ENCODE results near the gene VPS41. TPM values are rescaled to one million over a fixed set of nuclear protein-coding genes. Genes with fewer than 3 reads are reported as not detected.

The VPS41 gene
- total RNA-seq, 1 experiment from 2014 or later: 92.3 TPM

DNA sequence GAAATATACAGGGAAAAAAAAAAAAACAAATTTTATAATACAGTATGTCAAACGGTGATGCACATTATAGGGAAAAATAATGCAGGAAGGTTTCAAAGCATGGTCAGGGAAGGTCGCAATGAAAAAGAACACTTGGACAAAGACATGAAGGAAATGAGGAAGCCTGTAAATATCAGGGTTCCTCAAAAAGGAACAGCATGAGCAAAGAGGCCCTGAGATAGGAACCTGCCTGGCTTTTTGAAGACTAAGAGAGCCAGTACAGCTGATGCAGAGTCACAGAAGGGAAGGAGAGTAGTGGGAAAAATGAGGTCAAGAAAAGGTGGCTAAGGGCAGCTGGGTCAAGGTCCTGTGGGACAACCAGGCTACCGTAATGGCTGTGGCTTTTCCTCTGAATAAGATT lies 1.9 kb downstream of the VPS41 start:
- Histone ChIP-seq H3K27me3 (ENCODE audit: insufficient read depth, low read depth) (no peaks in the 10 kb centered on the region), H3K9me3 (ENCODE audit: insufficient read depth, low read depth) (no peaks in the 10 kb centered on the region), H3K36me3 (ENCODE audit: low read depth) (no peaks in the 10 kb centered on the region), H3K79me2 (ENCODE audit: low read depth) (peaks cover 28% of the 10 kb centered on the region), H3K4me3 (no peak overlapping the region), H3K9me2 (ENCODE audit: insufficient read depth) (no peaks in the 10 kb centered on the region), H3K4me2 (no peak overlapping the region), H2AFZ (no peak overlapping the region), H3K4me1 (replicated peaks; ENCODE audit: insufficient read depth) (peaks cover 10% of the 10 kb centered on the region), H4K20me1 (ENCODE audit: insufficient read depth) (no peaks in the 10 kb centered on the region), H3K27ac (no peak overlapping the region), H3F3A (ENCODE audit: insufficient read depth, low read depth) (no peaks in the 10 kb centered on the region)
- POLR2A ChIA-PET (ENCODE audit: unreplicated experiment): no interaction called here
- CTCF ChIA-PET: no interaction called here
- TF ChIP-seq EZH2 (IDR thresholded peaks at IDR 0.05; ENCODE audit: low read depth): no peak
- TF ChIP-seq, protein P1, sequence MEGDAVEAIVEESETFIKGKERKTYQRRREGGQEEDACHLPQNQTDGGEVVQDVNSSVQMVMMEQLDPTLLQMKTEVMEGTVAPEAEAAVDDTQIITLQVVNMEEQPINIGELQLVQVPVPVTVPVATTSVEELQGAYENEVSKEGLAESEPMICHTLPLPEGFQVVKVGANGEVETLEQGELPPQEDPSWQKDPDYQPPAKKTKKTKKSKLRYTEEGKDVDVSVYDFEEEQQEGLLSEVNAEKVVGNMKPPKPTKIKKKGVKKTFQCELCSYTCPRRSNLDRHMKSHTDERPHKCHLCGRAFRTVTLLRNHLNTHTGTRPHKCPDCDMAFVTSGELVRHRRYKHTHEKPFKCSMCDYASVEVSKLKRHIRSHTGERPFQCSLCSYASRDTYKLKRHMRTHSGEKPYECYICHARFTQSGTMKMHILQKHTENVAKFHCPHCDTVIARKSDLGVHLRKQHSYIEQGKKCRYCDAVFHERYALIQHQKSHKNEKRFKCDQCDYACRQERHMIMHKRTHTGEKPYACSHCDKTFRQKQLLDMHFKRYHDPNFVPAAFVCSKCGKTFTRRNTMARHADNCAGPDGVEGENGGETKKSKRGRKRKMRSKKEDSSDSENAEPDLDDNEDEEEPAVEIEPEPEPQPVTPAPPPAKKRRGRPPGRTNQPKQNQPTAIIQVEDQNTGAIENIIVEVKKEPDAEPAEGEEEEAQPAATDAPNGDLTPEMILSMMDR (conservative IDR thresholded peaks at IDR 0.05): no peak
- no peak for DNase-seq
- BruUV-seq (replicated peaks): no TSS peak
- intact Hi-C loops (cut with micrococcal nuclease; ENCODE audit: unreplicated experiment): no loop called here

DNA sequence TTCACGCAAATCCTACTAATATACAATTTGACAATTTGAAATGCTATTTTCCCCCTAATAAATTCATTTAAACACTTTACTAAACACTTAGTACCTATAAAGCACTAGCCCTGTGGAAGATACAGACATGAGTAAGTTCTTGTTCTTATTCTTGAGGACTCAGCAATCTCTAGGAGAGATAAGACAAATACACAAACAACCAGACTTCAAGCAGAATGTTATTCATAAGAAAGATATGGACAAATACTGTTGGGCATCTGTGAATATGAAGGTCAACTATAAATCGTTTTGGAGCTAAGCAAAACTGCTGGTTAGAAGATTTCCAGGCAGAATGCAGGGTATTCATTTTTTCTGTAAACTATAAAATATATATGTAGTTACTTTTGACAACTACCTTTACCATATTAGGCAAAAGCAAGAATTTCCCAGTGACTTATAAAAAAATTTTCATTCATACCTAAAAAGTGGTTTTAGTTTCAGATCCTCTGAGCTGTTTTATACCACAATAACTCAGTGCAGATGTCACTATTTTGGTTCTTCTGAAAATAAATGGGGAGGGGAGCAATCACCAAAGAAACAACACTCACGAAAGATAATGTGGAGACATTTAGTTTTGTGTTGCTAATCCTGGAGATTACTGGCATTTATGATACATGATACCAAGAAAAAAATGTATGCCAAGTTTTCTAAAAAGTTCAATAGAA lies 3.8 kb downstream of the VPS41 start:
- Histone ChIP-seq H3K79me2 (ENCODE audit: low read depth) (peaks cover 28% of the 10 kb centered on the region), H3K27ac (no peak overlapping the region), H3K4me1 (replicated peaks; ENCODE audit: insufficient read depth) (peaks cover 10% of the 10 kb centered on the region), H4K20me1 (ENCODE audit: insufficient read depth) (peaks cover 7% of the 10 kb centered on the region; the same call in 1 of the 2 replicates), H3K9me3 (ENCODE audit: insufficient read depth, low read depth) (no peaks in the 10 kb centered on the region), H3K36me3 (ENCODE audit: low read depth) (no peaks in the 10 kb centered on the region), H2AFZ (no peak overlapping the region), H3K27me3 (ENCODE audit: insufficient read depth, low read depth) (no peaks in the 10 kb centered on the region), H3F3A (ENCODE audit: insufficient read depth, low read depth) (no peaks in the 10 kb centered on the region), H3K4me3 (no peak overlapping the region), H3K4me2 (no peak overlapping the region), H3K9me2 (ENCODE audit: insufficient read depth) (no peaks in the 10 kb centered on the region)
- BruUV-seq (replicated peaks): no TSS peak
- TF ChIP-seq EZH2 (IDR thresholded peaks at IDR 0.05; ENCODE audit: low read depth): no peak
- TF ChIP-seq, protein P1 (conservative IDR thresholded peaks at IDR 0.05): no peak
- DNase-seq: no peak
- CTCF ChIA-PET: no interaction called here
- intact Hi-C loops (cut with micrococcal nuclease; ENCODE audit: unreplicated experiment): no loop called here
- POLR2A ChIA-PET (ENCODE audit: unreplicated experiment): no interaction called here

GRCh38 chr7:38903057-38903456 lies 5.9 kb downstream of the VPS41 start:
- Histone ChIP-seq H3K4me3 (no peak overlapping the region), H3F3A (ENCODE audit: insufficient read depth, low read depth) (no peaks in the 10 kb centered on the region), H3K4me2 (no peak overlapping the region), H3K79me2 (ENCODE audit: low read depth) (peaks cover 22% of the 10 kb centered on the region), H4K20me1 (ENCODE audit: insufficient read depth) (peaks cover 7% of the 10 kb centered on the region; the same call in 1 of the 2 replicates), H3K27ac (no peak overlapping the region), H3K36me3 (ENCODE audit: low read depth) (no peaks in the 10 kb centered on the region), H2AFZ (no peak overlapping the region), H3K27me3 (ENCODE audit: insufficient read depth, low read depth) (no peaks in the 10 kb centered on the region), H3K4me1 (replicated peaks; ENCODE audit: insufficient read depth) (peaks cover 7% of the 10 kb centered on the region), H3K9me2 (ENCODE audit: insufficient read depth) (no peaks in the 10 kb centered on the region), H3K9me3 (ENCODE audit: insufficient read depth, low read depth) (no peaks in the 10 kb centered on the region)
- CTCF ChIA-PET: no interaction called here
- TF ChIP-seq, protein P1 (conservative IDR thresholded peaks at IDR 0.05): no peak
- TF ChIP-seq EZH2 (IDR thresholded peaks at IDR 0.05; ENCODE audit: low read depth): no peak
- intact Hi-C loops (cut with micrococcal nuclease; ENCODE audit: unreplicated experiment): no loop called here
- no peak for DNase-seq
- POLR2A ChIA-PET (ENCODE audit: unreplicated experiment): no interaction called here
- no TSS peak for BruUV-seq (replicated peaks)

All from PC-9 (cell line).